ENCODE results near the gene CYP26A1.

Gene CYP26A1

GRCh38 chr10:93123766-93124165 lies 50.1 kb downstream of the CYP26A1 start:
- no peak for FAIRE-seq

- FAIRE-seq: no peak
Observed at GRCh38 chr10:93124580-93125318, 51.1 kb downstream of the CYP26A1 start.

GRCh38 chr10:93125966-93126365 lies 52.3 kb downstream of the CYP26A1 start:
- FAIRE-seq: no peak

- no peak for FAIRE-seq
Observed at GRCh38 chr10:93126483-93127052, 52.9 kb downstream of the CYP26A1 start.
